HepG2 (cell line): Measurements from ENCODE around the gene CCDC18. TPM values are rescaled to one million over a fixed set of nuclear protein-coding genes. Genes with fewer than 3 reads are reported as not detected.

Experiments used
- ATAC-seq: fragments of 200-7000 bp; cut with Tn5 transposase; 3 replicates; pipeline ENCODE4 v1.9.1; 2020; ENCODE audit warnings: mild to moderate bottlenecking, moderate library complexity
- BruUV-seq: library from RNA; stranded (reverse); fragments of 400-500 nt; replicated peaks from 2 replicates; lab custom pipeline; 2021; lab: Mats Ljungman, UMichigan
- CTCF ChIA-PET: fragments of 300-600 bp; formaldehyde crosslinking; extraction: SDS; loops from one replicate; lab custom pipeline; 2021; ENCODE audit warnings: low total read pairs, inconsistent platforms, low intra/inter-chr PET ratio; lab: Yijun Ruan, JAX
- POLR2A ChIA-PET: fragments of 350-600 bp; sonication (Branson Sonifier 250); formaldehyde crosslinking; loops from one replicate; lab custom pipeline; 2020; ENCODE audit warnings: antibody characterized with exemption, inconsistent platforms; lab: Yijun Ruan, JAX
- DNase-seq: peaks from one replicate; pipeline ENCODE4 v3.0.0-alpha.2; 2015; ENCODE audit warnings: low spot score
- FAIRE-seq: peaks from 3 replicates; lab custom pipeline; 2011; peaks lifted over from hg19 to GRCh38; lab: Jason Lieb, UNC
- H2AFZ ChIP-seq: one replicate; pipeline ENCODE4 v1.6.1; 2011; ENCODE audit warnings: low read length, inconsistent platforms
- H3K27ac ChIP-seq: fragments of 300-600 bp; 3 replicates; pipeline ENCODE4 v1.8.0; 2011; ENCODE audit warnings: mixed run types, mild to moderate bottlenecking, mixed read lengths, low read length, inconsistent platforms; ENCODE audit not compliant: insufficient read depth; ENCODE audit errors: extremely low read length
- H3K27me3 ChIP-seq, 2 experiments: fragments of 200-600 bp in 1 of 2; 2 replicates in 1 of 2; 3 replicates in 1 of 2; pipeline versions ENCODE4 v1.6.0 to v1.8.0; 2011; ENCODE audit warnings: low read length in 2 of 2, mild to moderate bottlenecking in 2 of 2, moderate library complexity in 2 of 2, inconsistent platforms in 1 of 2; ENCODE audit not compliant: insufficient read depth in 2 of 2, control insufficient read depth in 1 of 2
- H3K36me3 ChIP-seq, 2 experiments: fragments of 200-600 bp in 1 of 2; replicated peaks in 1 of 2; 2 replicates in 1 of 2; 3 replicates in 1 of 2; pipeline versions ENCODE4 v1.5.1 to v1.8.0; 2011; ENCODE audit warnings: low read length in 2 of 2, inconsistent platforms in 1 of 2; ENCODE audit not compliant: insufficient read depth in 2 of 2, control insufficient read depth in 1 of 2
- H3K4me1 ChIP-seq: 2 replicates; pipeline ENCODE4 v1.5.1; 2012; ENCODE audit warnings: low read length, inconsistent platforms; ENCODE audit not compliant: insufficient read depth
- H3K4me2 ChIP-seq: 2 replicates; pipeline ENCODE4 v1.6.0; 2011; ENCODE audit warnings: low read depth, low read length, inconsistent platforms
- H3K4me3 ChIP-seq, 3 experiments: fragments of 200-600 bp in 1 of 3; sonication (generic), shearing (Covaris generic) in 1 of 3; replicated peaks in 1 of 3; 2 replicates each; pipeline ENCODE4 v1.5.1; 2011 to 2016; ENCODE audit warnings: low read length in 3 of 3, inconsistent platforms in 2 of 3, low read depth in 2 of 3, mild to moderate bottlenecking in 2 of 3, control low read depth in 1 of 3, mixed read lengths in 1 of 3; ENCODE audit not compliant: insufficient read depth in 1 of 3
- H3K79me2 ChIP-seq: one replicate; pipeline ENCODE4 v1.6.1; 2011; ENCODE audit warnings: low read length, inconsistent platforms; ENCODE audit not compliant: insufficient read depth
- H3K9ac ChIP-seq: 2 replicates; pipeline ENCODE4 v1.6.0; 2011; ENCODE audit warnings: mild to moderate bottlenecking, low read depth, low read length, inconsistent platforms; ENCODE audit not compliant: insufficient read depth
- H3K9me3 ChIP-seq: 2 replicates; pipeline ENCODE4 v1.5.1; 2012; ENCODE audit warnings: mild to moderate bottlenecking, low read length
- H4K20me1 ChIP-seq: 2 replicates; pipeline ENCODE4 v1.6.0; 2011; ENCODE audit warnings: inconsistent platforms, mild to moderate bottlenecking, low read length, moderate library complexity; ENCODE audit not compliant: insufficient read depth
- ARNTL ChIP-seq: sonication (generic); formaldehyde crosslinking; IDR thresholded peaks from 2 replicates; pipeline ENCODE4 v1.4.0; 2020; ENCODE audit warnings: mild to moderate bottlenecking, missing genetic modification reagents
- KDM4B ChIP-seq: sonication (generic); formaldehyde crosslinking; IDR thresholded peaks from 2 replicates; pipeline ENCODE4 v1.4.0; 2020; ENCODE audit warnings: missing genetic modification reagents
- NFAT5 ChIP-seq: sonication (generic); formaldehyde crosslinking; IDR thresholded peaks from 2 replicates; pipeline ENCODE4 v1.4.0; 2020; ENCODE audit warnings: missing genetic modification reagents
- NR2F2 ChIP-seq: IDR thresholded peaks from 2 replicates; pipeline ENCODE4 v1.6.1; 2012; ENCODE audit warnings: low read depth, inconsistent platforms, borderline replicate concordance
- PHB2 ChIP-seq: fragments of 450-650 bp; IDR thresholded peaks from 2 replicates; pipeline ENCODE4 v1.6.1; 2018; ENCODE audit not compliant: partially characterized antibody
- RBFOX2 ChIP-seq: fragments of 200-400 bp; formaldehyde crosslinking; IDR thresholded peaks from 2 replicates; pipeline ENCODE4 v1.6.1; 2017; ENCODE audit warnings: low read depth, mild to moderate bottlenecking, low read length
- ZNF263 ChIP-seq: sonication (generic); formaldehyde crosslinking; IDR thresholded peaks from 2 replicates; pipeline ENCODE4 v1.4.0; 2020; ENCODE audit warnings: missing genetic modification reagents
- ZNF275 ChIP-seq: sonication (generic); formaldehyde crosslinking; IDR thresholded peaks from 2 replicates; pipeline ENCODE4 v1.8.0; 2022; ENCODE audit warnings: missing genetic modification reagents, mild to moderate bottlenecking, inconsistent platforms, borderline replicate concordance
- ZNF329 ChIP-seq: sonication (generic); formaldehyde crosslinking; IDR thresholded peaks from 2 replicates; pipeline ENCODE4 v1.9.0; 2021; ENCODE audit warnings: low read depth, mild to moderate bottlenecking, missing genetic modification reagents
- ZNF562 ChIP-seq: sonication (generic); formaldehyde crosslinking; IDR thresholded peaks from 2 replicates; pipeline ENCODE4 v1.8.0; 2022; ENCODE audit warnings: missing genetic modification reagents, borderline replicate concordance
- ZNF710 ChIP-seq: sonication (generic); formaldehyde crosslinking; IDR thresholded peaks from 2 replicates; pipeline ENCODE4 v1.5.0; 2020; ENCODE audit warnings: mild to moderate bottlenecking, missing genetic modification reagents, borderline replicate concordance
- ZNF788 ChIP-seq: sonication (generic); formaldehyde crosslinking; IDR thresholded peaks from 2 replicates; pipeline ENCODE4 v1.5.0; 2020; ENCODE audit warnings: mild to moderate bottlenecking, missing genetic modification reagents, borderline replicate concordance
- ZNF841 ChIP-seq: sonication (generic); formaldehyde crosslinking; IDR thresholded peaks from 2 replicates; pipeline ENCODE4 v1.8.1; 2023; ENCODE audit warnings: missing genetic modification reagents, borderline replicate concordance
- ZSCAN30 ChIP-seq: sonication (generic); formaldehyde crosslinking; IDR thresholded peaks from 2 replicates; pipeline ENCODE4 v1.5.0; 2020; ENCODE audit warnings: mild to moderate bottlenecking, missing genetic modification reagents
- WGBS: methylation state at CpG from one replicate; pipeline ENCODE4 v1.1.6; 2017; ENCODE audit warnings: low lambda C conversion rate; 5-methylcytosine and 5-hydroxymethylcytosine counted together
- in situ Hi-C: cut with HindIII; loops from 2 replicates; pipeline ENCODE4 v1.10.0; 2017; ENCODE audit warnings: low pct_unique_long_range_greater_than_20kb; ENCODE audit not compliant: extremely low pct_ligation_motif_present
- intact Hi-C: fragments of 100-400 bp; cut with micrococcal nuclease; formaldehyde crosslinking; loops from one replicate; pipeline ENCODE4 v1.10.0; 2022; ENCODE audit not compliant: unreplicated experiment
- polyA plus RNA-seq, 8 experiments: library from polyadenylated mRNA; depleted of rRNA in 3 of 8; stranded (reverse) in 7 of 8; unstranded in 1 of 8; fragments of >200 nt; fragmentation: Illumina TruSeq in 4 of 8; extraction: Trizol in 4 of 8; gene quantifications; 2 replicates each; pipeline versions ENCODE4 v1.2.1 to v1.2.3, GENCODE V29; 2011 to 2016; ENCODE audit warnings: low read depth in 4 of 8, missing spikeins in 1 of 8, mixed read lengths in 1 of 8; ENCODE audit not compliant: insufficient read depth in 1 of 8
- total RNA-seq, 5 experiments: library from RNA; depleted of rRNA; stranded (reverse); fragments of >200 nt; fragmentation: Illumina TruSeq; extraction: Trizol; gene quantifications; 2 replicates each; pipeline ENCODE4 v1.2.3, GENCODE V29; 2016; ENCODE audit warnings: low read depth in 1 of 5

The CCDC18 gene
- total and polyA plus RNA-seq, 2 of the 13 experiments (the other 11 are each of a cell fraction or from before 2014, with no cell fraction given), result 1.9 to 18.4 TPM

GRCh38 chr1:93288558-93288957 is 108.0 kb downstream of the CCDC18 start:
- no peaks in the 10 kb centered on the region for H4K20me1 ChIP-seq
- no peaks in the 10 kb centered on the region for H3K27me3 ChIP-seq
- no TSS peak for BruUV-seq
- DNase-seq (peak; percentile 32), ATAC-seq (no peak), FAIRE-seq (no peak)
- POLR2A ChIA-PET, result no interaction called here
- peaks cover 17% of the 10 kb centered on the region for H3K4me1 ChIP-seq
- H2AFZ ChIP-seq, result no peak overlapping the region
- H3K27ac ChIP-seq, result no peak overlapping the region
- H3K79me2 ChIP-seq, result no peaks in the 10 kb centered on the region
- no peaks in the 10 kb centered on the region for H3K36me3 ChIP-seq
- H3K9ac ChIP-seq, result no peak overlapping the region
- 0 out of 2 replicates have a peak overlapping the region, but pooled peaks have one; percentile 1 for H3K4me2 ChIP-seq
- CTCF ChIA-PET, result no interaction called here
- TF ChIP-seq KDM4B (CRISPR knock-in tag) (no peak), ZNF710 (CRISPR knock-in tag) (no peak), ZSCAN30 (no peak), ZNF562 (CRISPR knock-in tag) (no peak), ARNTL (CRISPR knock-in tag) (no peak), ZNF841 (CRISPR knock-in tag) (no peak), ZNF788 (CRISPR knock-in tag) (no peak), NR2F2 (no peak), ZNF263 (CRISPR knock-in tag) (no peak), NFAT5 (CRISPR knock-in tag) (no peak), RBFOX2 (no peak), PHB2 (no peak), ZNF275 (no peak), ZNF329 (CRISPR knock-in tag) (no peak)
- in situ Hi-C loops (no loop called here), intact Hi-C loops (no loop called here)
- 63% methylated on average over 3 of the region's 3 CpGs for WGBS
- no peak overlapping the region for H3K4me3 ChIP-seq
- peaks cover 5% of the 10 kb centered on the region; the same call in 1 of the 2 replicates for H3K9me3 ChIP-seq
